ENCODE data around the gene APOL4. TPM values are rescaled to one million over a fixed set of nuclear protein-coding genes. Genes with fewer than 3 reads are reported as not detected.
A peak's percentile ranks its signal among the peaks of the same experiment; 100 is the strongest.

Gene APOL4
- total RNA-seq, 1 donor from 2014 or later = 0.82 TPM

- H3K4me2 ChIP-seq = no peak overlapping the region
- Mint-ChIP-seq H3K36me3 (no peaks in the 10 kb centered on the region), H3K27ac (peak overlapping the region; percentile 95), H3K27me3 (ENCODE audit: insufficient read depth, low read depth) (peaks cover 17% of the 10 kb centered on the region), H3K4me1 (peaks cover 80% of the 10 kb centered on the region), H3K4me3 (peak overlapping the region; percentile 1), H3K9me3 (no peaks in the 10 kb centered on the region)
- H3F3A ChIP-seq (ENCODE audit: low read depth) = peaks cover 21% of the 10 kb centered on the region
- H3K9ac ChIP-seq = no peak overlapping the region
- H3K4me1 ChIP-seq = peaks cover 45% of the 10 kb centered on the region
- H3K9me3 ChIP-seq (ENCODE audit: low read depth) = no peaks in the 10 kb centered on the region
- TF ChIP-seq EZH2 (IDR thresholded peaks at IDR 0.05) = no peak
- TF ChIP-seq CTCF (IDR thresholded peaks at IDR 0.05) = no peak
- no peak for TF ChIP-seq EZH2phosphoT487 (IDR thresholded peaks at IDR 0.05)
- H2AFZ ChIP-seq (replicated peaks) = no peak overlapping the region
- no peaks in the 10 kb centered on the region for H4K20me1 ChIP-seq (ENCODE audit: low read depth)
- DNase-seq (ENCODE audit: low spot score) = no peak
- H3K79me2 ChIP-seq (ENCODE audit: low read depth) = no peaks in the 10 kb centered on the region
- no peaks in the 10 kb centered on the region for H3K36me3 ChIP-seq
- H3K27me3 ChIP-seq = no peaks in the 10 kb centered on the region
- H3K27ac ChIP-seq = no peak overlapping the region
- H3K4me3 ChIP-seq = no peak overlapping the region
Measured at GRCh38 chr22:36198536-36198935, 3.1 kb downstream of the APOL4 start.

- peak overlapping the region; percentile 11 for H3K4me3 ChIP-seq
- no peaks in the 10 kb centered on the region for H3K9me3 Mint-ChIP-seq
- peak overlapping the region; percentile 65 for H3K4me2 ChIP-seq
- H3K36me3 Mint-ChIP-seq = no peaks in the 10 kb centered on the region
- no peaks in the 10 kb centered on the region for H3K36me3 ChIP-seq
- H3K27me3 Mint-ChIP-seq (ENCODE audit: insufficient read depth, low read depth) = peaks cover 17% of the 10 kb centered on the region
- no peaks in the 10 kb centered on the region for H4K20me1 ChIP-seq (ENCODE audit: low read depth)
- peak; percentile 54 for DNase-seq (ENCODE audit: low spot score)
- no peaks in the 10 kb centered on the region for H3K79me2 ChIP-seq (ENCODE audit: low read depth)
- TF ChIP-seq CTCF (IDR thresholded peaks at IDR 0.05) (no peak), EZH2 (IDR thresholded peaks at IDR 0.05) (no peak), EZH2phosphoT487 (IDR thresholded peaks at IDR 0.05) (no peak)
- H2AFZ ChIP-seq (replicated peaks) = peak overlapping the region; percentile 45
- H3K9me3 ChIP-seq (ENCODE audit: low read depth) = no peaks in the 10 kb centered on the region
- H3K4me1 ChIP-seq = peaks cover 45% of the 10 kb centered on the region
- H3K27me3 ChIP-seq = no peaks in the 10 kb centered on the region
- peak overlapping the region; percentile 61 for H3K27ac ChIP-seq
- peak overlapping the region; percentile 78 for H3K4me3 Mint-ChIP-seq
- H3F3A ChIP-seq (ENCODE audit: low read depth) = peaks cover 21% of the 10 kb centered on the region
- H3K4me1 Mint-ChIP-seq = peaks cover 71% of the 10 kb centered on the region
- peak overlapping the region; percentile 95 for H3K27ac Mint-ChIP-seq
- no peak overlapping the region for H3K9ac ChIP-seq
Measured at GRCh38 chr22:36197514-36198146, 4.0 kb downstream of the APOL4 start.

GRCh38 chr22:36197065-36197440 lies 4.6 kb downstream of the APOL4 start:
- H3K27me3 ChIP-seq = no peaks in the 10 kb centered on the region
- no peaks in the 10 kb centered on the region for H4K20me1 ChIP-seq (ENCODE audit: low read depth)
- H3K36me3 ChIP-seq = no peaks in the 10 kb centered on the region
- no peaks in the 10 kb centered on the region for H3K36me3 Mint-ChIP-seq
- H3K27ac ChIP-seq = peak overlapping the region; percentile 61
- no peaks in the 10 kb centered on the region for H3K79me2 ChIP-seq (ENCODE audit: low read depth)
- DNase-seq (ENCODE audit: low spot score) = peak; percentile 100
- no peak overlapping the region for H2AFZ ChIP-seq (replicated peaks)
- H3F3A ChIP-seq (ENCODE audit: low read depth) = peaks cover 21% of the 10 kb centered on the region
- H3K4me1 ChIP-seq = peaks cover 44% of the 10 kb centered on the region
- peak overlapping the region; percentile 11 for H3K4me3 ChIP-seq
- peaks cover 69% of the 10 kb centered on the region for H3K4me1 Mint-ChIP-seq
- H3K27ac Mint-ChIP-seq = peak overlapping the region; percentile 95
- H3K4me2 ChIP-seq = peak overlapping the region; percentile 65
- no peaks in the 10 kb centered on the region for H3K9me3 ChIP-seq (ENCODE audit: low read depth)
- H3K9me3 Mint-ChIP-seq = no peaks in the 10 kb centered on the region
- H3K9ac ChIP-seq = no peak overlapping the region
- peaks cover 21% of the 10 kb centered on the region for H3K27me3 Mint-ChIP-seq (ENCODE audit: insufficient read depth, low read depth)
- H3K4me3 Mint-ChIP-seq = peak overlapping the region; percentile 78
- TF ChIP-seq CTCF (IDR thresholded peaks at IDR 0.05) = no peak
- TF ChIP-seq EZH2 (IDR thresholded peaks at IDR 0.05) = no peak
- TF ChIP-seq EZH2phosphoT487 (IDR thresholded peaks at IDR 0.05) = no peak

All from neural progenitor cell (in vitro differentiated cells).